K562 (cell line): ENCODE measurements around the gene CEP135. TPM values are rescaled to one million over a fixed set of nuclear protein-coding genes. Genes with fewer than 3 reads are reported as not detected.

Source experiments
- ARID2 ChIP-seq: fragments of 450-650 bp; IDR thresholded peaks from 2 replicates; pipeline ENCODE4 v1.6.1; 2017; ENCODE audit warnings: antibody characterized with exemption, mild to moderate bottlenecking
- BHLHE40 ChIP-seq: IDR thresholded peaks from 2 replicates; pipeline ENCODE4 v1.6.1; 2011; ENCODE audit warnings: low read length, improper control_type of control experiment
- CC2D1A ChIP-seq: fragments of 450-650 bp; IDR thresholded peaks from 2 replicates; pipeline ENCODE4 v1.6.1; 2017; ENCODE audit warnings: mild to moderate bottlenecking
- COPS2 ChIP-seq: fragments of 450-650 bp; conservative IDR thresholded peaks from 2 replicates; pipeline ENCODE4 v1.6.1; 2016; ENCODE audit warnings: mild to moderate bottlenecking, moderate library complexity
- EGR1 ChIP-seq: fragments of 450-650 bp; conservative IDR thresholded peaks from 2 replicates; pipeline ENCODE4 v1.6.1; 2017; ENCODE audit warnings: mild to moderate bottlenecking
- FOXK1 ChIP-seq: sonication (generic); formaldehyde crosslinking; IDR thresholded peaks from 2 replicates; pipeline ENCODE4 v1.8.0; 2022; ENCODE audit warnings: missing genetic modification reagents, mild to moderate bottlenecking, borderline replicate concordance
- FOXM1 ChIP-seq, 2 experiments: fragments of 450-650 bp in 1 of 2; sonication (generic) in 1 of 2; formaldehyde crosslinking in 1 of 2; IDR thresholded peaks; 2 replicates each; pipeline versions ENCODE4 v1.6.1 to v1.9.0; 2017 to 2022; ENCODE audit warnings: low read depth in 2 of 2, mild to moderate bottlenecking in 2 of 2, missing genetic modification reagents in 1 of 2, moderate library complexity in 1 of 2
- GATAD2B ChIP-seq: fragments of 450-650 bp; IDR thresholded peaks from 2 replicates; pipeline ENCODE4 v1.6.1; 2017; ENCODE audit warnings: mild to moderate bottlenecking, borderline replicate concordance
- HDAC6 ChIP-seq: IDR thresholded peaks from 2 replicates; pipeline ENCODE4 v1.6.1; 2012; ENCODE audit warnings: low read depth, mild to moderate bottlenecking, control low read depth, inconsistent platforms, low read length, moderate library complexity
- HNRNPL ChIP-seq: fragments of 200-400 bp; formaldehyde crosslinking; IDR thresholded peaks from 2 replicates; pipeline ENCODE4 v1.6.1; 2017; ENCODE audit warnings: low read depth, mild to moderate bottlenecking, low read length
- HNRNPUL1 ChIP-seq: fragments of 200-400 bp; formaldehyde crosslinking; IDR thresholded peaks from 2 replicates; pipeline ENCODE4 v1.6.1; 2017; ENCODE audit warnings: low read length
- MYNN ChIP-seq, 2 experiments: sonication (generic); formaldehyde crosslinking in 1 of 2; IDR thresholded peaks; 2 replicates each; pipeline versions ENCODE4 v1.5.0 to v1.6.1; 2016 to 2020; ENCODE audit warnings: antibody characterized with exemption in 1 of 2, missing genetic modification reagents in 1 of 2
- NBN ChIP-seq: fragments of 450-650 bp; IDR thresholded peaks from 2 replicates; pipeline ENCODE4 v1.6.1; 2016; ENCODE audit warnings: low read depth, mild to moderate bottlenecking
- ZFP30 ChIP-seq: fragments of 250-450 bp; sonication (Bioruptor Pico); IDR thresholded peaks from 2 replicates; pipeline ENCODE4 v1.8.0; 2022; ENCODE audit warnings: moderate library complexity, mild to moderate bottlenecking, inconsistent platforms, borderline replicate concordance
- ZFPM2 ChIP-seq: fragments of 250-450 bp; sonication (Bioruptor Pico); IDR thresholded peaks from 2 replicates; pipeline ENCODE4 v1.5.1; 2022; ENCODE audit warnings: mild to moderate bottlenecking
- ZNF764 ChIP-seq: fragments of 250-450 bp; sonication (Bioruptor Pico); IDR thresholded peaks from 2 replicates; pipeline ENCODE4 v1.4.0; 2020; ENCODE audit warnings: low read depth, mild to moderate bottlenecking, moderate library complexity
- polyA plus RNA-seq, 8 experiments: library from polyadenylated mRNA; depleted of rRNA in 4 of 8; stranded (reverse) in 5 of 8; unstranded in 3 of 8; fragments of >200 nt; fragmentation: Nextera tagmentation in 2 of 8; fragmentation: Illumina TruSeq in 1 of 8; extraction: Ambion mirVana in 2 of 8; extraction: Trizol in 1 of 8; gene quantifications; 2 replicates each; pipeline versions ENCODE4 v1.2.1 to v1.2.3, GENCODE V29; 2011 to 2014; ENCODE audit warnings: inconsistent platforms in 1 of 8, missing spikeins in 1 of 8
- total RNA-seq, 7 experiments: library from RNA; depleted of rRNA in 6 of 7; stranded (reverse); fragments of >200 nt in 6 of 7; fragmentation: Illumina TruSeq in 2 of 7; extraction: Trizol in 2 of 7; gene quantifications; 2 replicates each; pipeline versions ENCODE4 v1.2.1 to v1.2.3, GENCODE V29; 2011 to 2021; ENCODE audit warnings: low replicate concordance in 1 of 7
- TF ChIP-seq, protein P1 (sequence below): fragments of 250-450 bp; sonication (Bioruptor Pico); IDR thresholded peaks from 2 replicates; pipeline ENCODE4 v1.4.0; 2020
- TF ChIP-seq, protein P2 (sequence below): fragments of 250-450 bp; sonication (Bioruptor Pico); IDR thresholded peaks from 2 replicates; pipeline ENCODE4 v1.8.0; 2021; ENCODE audit warnings: mild to moderate bottlenecking, moderate library complexity
- TF ChIP-seq, protein P3 (sequence below): fragments of 250-450 bp; sonication (Bioruptor Pico); IDR thresholded peaks from 2 replicates; pipeline ENCODE4 v1.5.0; 2021; ENCODE audit warnings: mild to moderate bottlenecking, borderline replicate concordance
- TF ChIP-seq, protein P4 (sequence below), 2 experiments: fragments of 450-650 bp in 1 of 2; sonication (generic) in 1 of 2; formaldehyde crosslinking; conservative IDR thresholded peaks; 2 replicates each; pipeline versions ENCODE4 v1.4.0 to v1.8.1; 2020 to 2022; ENCODE audit warnings: mild to moderate bottlenecking in 1 of 2, missing genetic modification reagents in 1 of 2

Gene CEP135
- total and polyA plus RNA-seq, 9 of the 15 experiments (the other 6 are each of a cell fraction or from before 2014, with no cell fraction given), result 3.1 to 18.9 (median 15.3) TPM

DNA sequence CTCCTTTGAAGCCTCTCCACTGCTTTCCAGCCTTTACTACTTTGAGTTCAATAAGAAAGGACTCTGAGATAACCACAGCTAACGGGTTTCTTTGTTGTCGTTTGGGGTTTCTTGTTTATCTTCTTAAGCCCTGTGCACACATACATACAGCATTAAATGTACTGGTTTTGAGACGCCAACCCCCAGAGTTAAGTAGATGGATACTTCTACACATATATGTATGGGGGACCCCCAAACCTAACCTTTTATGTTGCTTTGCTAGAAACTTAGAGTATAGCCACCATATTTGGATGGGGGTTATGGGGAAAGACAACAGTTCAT lies 697 bp downstream of the CEP135 start (continued):
- TF ChIP-seq, protein P1, sequence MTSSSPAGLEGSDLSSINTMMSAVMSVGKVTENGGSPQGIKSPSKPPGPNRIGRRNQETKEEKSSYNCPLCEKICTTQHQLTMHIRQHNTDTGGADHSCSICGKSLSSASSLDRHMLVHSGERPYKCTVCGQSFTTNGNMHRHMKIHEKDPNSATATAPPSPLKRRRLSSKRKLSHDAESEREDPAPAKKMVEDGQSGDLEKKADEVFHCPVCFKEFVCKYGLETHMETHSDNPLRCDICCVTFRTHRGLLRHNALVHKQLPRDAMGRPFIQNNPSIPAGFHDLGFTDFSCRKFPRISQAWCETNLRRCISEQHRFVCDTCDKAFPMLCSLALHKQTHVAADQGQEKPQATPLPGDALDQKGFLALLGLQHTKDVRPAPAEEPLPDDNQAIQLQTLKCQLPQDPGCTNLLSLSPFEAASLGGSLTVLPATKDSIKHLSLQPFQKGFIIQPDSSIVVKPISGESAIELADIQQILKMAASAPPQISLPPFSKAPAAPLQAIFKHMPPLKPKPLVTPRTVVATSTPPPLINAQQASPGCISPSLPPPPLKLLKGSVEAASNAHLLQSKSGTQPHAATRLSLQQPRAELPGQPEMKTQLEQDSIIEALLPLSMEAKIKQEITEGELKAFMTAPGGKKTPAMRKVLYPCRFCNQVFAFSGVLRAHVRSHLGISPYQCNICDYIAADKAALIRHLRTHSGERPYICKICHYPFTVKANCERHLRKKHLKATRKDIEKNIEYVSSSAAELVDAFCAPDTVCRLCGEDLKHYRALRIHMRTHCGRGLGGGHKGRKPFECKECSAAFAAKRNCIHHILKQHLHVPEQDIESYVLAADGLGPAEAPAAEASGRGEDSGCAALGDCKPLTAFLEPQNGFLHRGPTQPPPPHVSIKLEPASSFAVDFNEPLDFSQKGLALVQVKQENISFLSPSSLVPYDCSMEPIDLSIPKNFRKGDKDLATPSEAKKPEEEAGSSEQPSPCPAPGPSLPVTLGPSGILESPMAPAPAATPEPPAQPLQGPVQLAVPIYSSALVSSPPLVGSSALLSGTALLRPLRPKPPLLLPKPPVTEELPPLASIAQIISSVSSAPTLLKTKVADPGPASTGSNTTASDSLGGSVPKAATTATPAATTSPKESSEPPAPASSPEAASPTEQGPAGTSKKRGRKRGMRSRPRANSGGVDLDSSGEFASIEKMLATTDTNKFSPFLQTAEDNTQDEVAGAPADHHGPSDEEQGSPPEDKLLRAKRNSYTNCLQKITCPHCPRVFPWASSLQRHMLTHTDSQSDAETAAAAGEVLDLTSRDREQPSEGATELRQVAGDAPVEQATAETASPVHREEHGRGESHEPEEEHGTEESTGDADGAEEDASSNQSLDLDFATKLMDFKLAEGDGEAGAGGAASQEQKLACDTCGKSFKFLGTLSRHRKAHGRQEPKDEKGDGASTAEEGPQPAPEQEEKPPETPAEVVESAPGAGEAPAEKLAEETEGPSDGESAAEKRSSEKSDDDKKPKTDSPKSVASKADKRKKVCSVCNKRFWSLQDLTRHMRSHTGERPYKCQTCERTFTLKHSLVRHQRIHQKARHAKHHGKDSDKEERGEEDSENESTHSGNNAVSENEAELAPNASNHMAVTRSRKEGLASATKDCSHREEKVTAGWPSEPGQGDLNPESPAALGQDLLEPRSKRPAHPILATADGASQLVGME (CRISPR knock-in tag), result no peak
- no peak for TF ChIP-seq EGR1
- TF ChIP-seq, protein P2, sequence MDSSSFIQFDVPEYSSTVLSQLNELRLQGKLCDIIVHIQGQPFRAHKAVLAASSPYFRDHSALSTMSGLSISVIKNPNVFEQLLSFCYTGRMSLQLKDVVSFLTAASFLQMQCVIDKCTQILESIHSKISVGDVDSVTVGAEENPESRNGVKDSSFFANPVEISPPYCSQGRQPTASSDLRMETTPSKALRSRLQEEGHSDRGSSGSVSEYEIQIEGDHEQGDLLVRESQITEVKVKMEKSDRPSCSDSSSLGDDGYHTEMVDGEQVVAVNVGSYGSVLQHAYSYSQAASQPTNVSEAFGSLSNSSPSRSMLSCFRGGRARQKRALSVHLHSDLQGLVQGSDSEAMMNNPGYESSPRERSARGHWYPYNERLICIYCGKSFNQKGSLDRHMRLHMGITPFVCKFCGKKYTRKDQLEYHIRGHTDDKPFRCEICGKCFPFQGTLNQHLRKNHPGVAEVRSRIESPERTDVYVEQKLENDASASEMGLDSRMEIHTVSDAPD (CRISPR knock-in tag), result no peak
- no peak for TF ChIP-seq HNRNPL
- TF ChIP-seq NBN, result no peak
- TF ChIP-seq BHLHE40, result 0 out of 2 replicates have a peak, but pooled peaks have one; percentile 18
- TF ChIP-seq ZFP30 (CRISPR knock-in tag), result no peak
- no peak for TF ChIP-seq MYNN (IDR thresholded peaks at IDR 0.05)
- no peak for TF ChIP-seq MYNN (CRISPR knock-in tag; IDR thresholded peaks at IDR 0.05)
- TF ChIP-seq FOXM1 (IDR thresholded peaks at IDR 0.05; ENCODE audit: low read depth), result no peak
- TF ChIP-seq FOXM1 (CRISPR knock-in tag; IDR thresholded peaks at IDR 0.05; ENCODE audit: low read depth), result no peak
- TF ChIP-seq GATAD2B, result no peak
- no peak for TF ChIP-seq ZNF764
- TF ChIP-seq CC2D1A, result no peak
- no peak for TF ChIP-seq FOXK1
- TF ChIP-seq, protein P3, sequence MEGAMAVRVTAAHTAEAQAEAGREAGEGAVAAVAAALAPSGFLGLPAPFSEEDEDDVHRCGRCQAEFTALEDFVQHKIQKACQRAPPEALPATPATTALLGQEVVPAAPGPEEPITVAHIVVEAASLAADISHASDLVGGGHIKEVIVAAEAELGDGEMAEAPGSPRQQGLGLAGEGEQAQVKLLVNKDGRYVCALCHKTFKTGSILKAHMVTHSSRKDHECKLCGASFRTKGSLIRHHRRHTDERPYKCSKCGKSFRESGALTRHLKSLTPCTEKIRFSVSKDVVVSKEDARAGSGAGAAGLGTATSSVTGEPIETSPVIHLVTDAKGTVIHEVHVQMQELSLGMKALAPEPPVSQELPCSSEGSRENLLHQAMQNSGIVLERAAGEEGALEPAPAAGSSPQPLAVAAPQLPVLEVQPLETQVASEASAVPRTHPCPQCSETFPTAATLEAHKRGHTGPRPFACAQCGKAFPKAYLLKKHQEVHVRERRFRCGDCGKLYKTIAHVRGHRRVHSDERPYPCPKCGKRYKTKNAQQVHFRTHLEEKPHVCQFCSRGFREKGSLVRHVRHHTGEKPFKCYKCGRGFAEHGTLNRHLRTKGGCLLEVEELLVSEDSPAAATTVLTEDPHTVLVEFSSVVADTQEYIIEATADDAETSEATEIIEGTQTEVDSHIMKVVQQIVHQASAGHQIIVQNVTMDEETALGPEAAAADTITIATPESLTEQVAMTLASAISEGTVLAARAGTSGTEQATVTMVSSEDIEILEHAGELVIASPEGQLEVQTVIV, result peak; percentile 78; the same call in 1 of the 2 replicates
- TF ChIP-seq COPS2, result no peak
- no peak for TF ChIP-seq HDAC6
- TF ChIP-seq ZFPM2, result no peak
- no peak for TF ChIP-seq ARID2
- TF ChIP-seq, protein P4, sequence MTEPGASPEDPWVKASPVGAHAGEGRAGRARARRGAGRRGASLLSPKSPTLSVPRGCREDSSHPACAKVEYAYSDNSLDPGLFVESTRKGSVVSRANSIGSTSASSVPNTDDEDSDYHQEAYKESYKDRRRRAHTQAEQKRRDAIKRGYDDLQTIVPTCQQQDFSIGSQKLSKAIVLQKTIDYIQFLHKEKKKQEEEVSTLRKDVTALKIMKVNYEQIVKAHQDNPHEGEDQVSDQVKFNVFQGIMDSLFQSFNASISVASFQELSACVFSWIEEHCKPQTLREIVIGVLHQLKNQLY (CRISPR knock-in tag; conservative IDR thresholded peaks at IDR 0.05), result no peak
- TF ChIP-seq HNRNPUL1, result no peak
